CD14-positive monocyte (primary cell): ENCODE measurements around the gene IBA57. TPM values are rescaled to one million over a fixed set of nuclear protein-coding genes. Genes with fewer than 3 reads are reported as not detected.
A peak's percentile ranks its signal among the peaks of the same experiment; 100 is the strongest.

Source experiments
- DNase-seq, 3 donors: peaks; one replicate each; pipeline ENCODE4 v3.0.0-alpha.2; 2011 to 2022
- H2AFZ ChIP-seq: 2 replicates; pipeline ENCODE4 v1.6.0; 2012; ENCODE audit warnings: mild to moderate bottlenecking, low read depth, low read length, inconsistent platforms; ENCODE audit not compliant: insufficient read depth, poor library complexity, severe bottlenecking
- H3K27ac ChIP-seq, 2 donors: 1 replicate in 1 of 2; 2 replicates in 1 of 2; pipeline ENCODE4 v1.5.1; 2012 to 2013; ENCODE audit warnings: low read length in 2 of 2, control low read depth in 1 of 2, inconsistent platforms in 1 of 2, low read depth in 1 of 2, mild to moderate bottlenecking in 1 of 2
- H3K27me3 ChIP-seq, 2 donors: one replicate each; pipeline versions ENCODE4 v1.6.0 to v1.6.1; 2011 to 2013; ENCODE audit warnings: low read length in 2 of 2; ENCODE audit not compliant: control insufficient read depth in 2 of 2, insufficient read depth in 2 of 2
- H3K36me3 ChIP-seq, 2 donors: replicated peaks in 1 of 2; 1 replicate in 1 of 2; 2 replicates in 1 of 2; pipeline versions ENCODE4 v1.5.1 to v1.6.1; 2012 to 2013; ENCODE audit warnings: low read length in 2 of 2, control low read depth in 1 of 2, inconsistent platforms in 1 of 2, mild to moderate bottlenecking in 1 of 2; ENCODE audit not compliant: insufficient read depth in 2 of 2, control insufficient read depth in 1 of 2
- H3K4me1 ChIP-seq, 2 donors: 1 replicate in 1 of 2; 2 replicates in 1 of 2; pipeline versions ENCODE4 v1.5.1 to v1.6.1; 2012 to 2013; ENCODE audit warnings: low read length in 2 of 2, control low read depth in 1 of 2, inconsistent platforms in 1 of 2, mild to moderate bottlenecking in 1 of 2, moderate library complexity in 1 of 2; ENCODE audit not compliant: insufficient read depth in 2 of 2, control insufficient read depth in 1 of 2
- H3K4me2 ChIP-seq: replicated peaks from 2 replicates; pipeline ENCODE3; 2012; ENCODE audit warnings: low read length, moderate library complexity, mild to moderate bottlenecking; ENCODE audit not compliant: poor library complexity, severe bottlenecking; ENCODE audit errors: extremely low read depth
- H3K4me3 ChIP-seq, 3 experiments: fragments of 200-600 bp in 1 of 3; sonication (generic) in 1 of 3; replicated peaks in 1 of 3; 1 replicate in 2 of 3; 2 replicates in 1 of 3; pipeline ENCODE4 v1.5.1; 2011 to 2013; ENCODE audit warnings: low read length in 3 of 3, mild to moderate bottlenecking in 3 of 3, control low read depth in 2 of 3, low read depth in 2 of 3, inconsistent platforms in 1 of 3, moderate library complexity in 1 of 3
- H3K79me2 ChIP-seq: 2 replicates; pipeline ENCODE4 v1.6.0; 2012; ENCODE audit warnings: mild to moderate bottlenecking, control low read depth, inconsistent platforms, low read length, moderate library complexity; ENCODE audit not compliant: insufficient read depth
- H3K9ac ChIP-seq: 2 replicates; pipeline ENCODE4 v1.6.0; 2017; ENCODE audit warnings: low read length, mild to moderate bottlenecking; ENCODE audit not compliant: insufficient read depth, poor library complexity, severe bottlenecking
- H3K9me3 ChIP-seq, 2 donors: replicated peaks in 1 of 2; 1 replicate in 1 of 2; 2 replicates in 1 of 2; pipeline versions ENCODE4 v1.5.1 to v1.6.1; 2012 to 2013; ENCODE audit warnings: low read length in 2 of 2, control low read depth in 1 of 2; ENCODE audit not compliant: control insufficient read depth in 1 of 2, insufficient read depth in 1 of 2
- H4K20me1 ChIP-seq: 2 replicates; pipeline ENCODE4 v1.6.0; 2012; ENCODE audit warnings: mild to moderate bottlenecking, low read length, control low read depth, moderate library complexity; ENCODE audit not compliant: insufficient read depth
- H3K27ac Mint-ChIP-seq, 7 donors: one replicate each; pipeline ENCODE4 v1.8.0; 2020; ENCODE audit warnings: mild to moderate bottlenecking in 7 of 7, mixed read lengths in 7 of 7, moderate library complexity in 6 of 7, inconsistent platforms in 2 of 7
- H3K27me3 Mint-ChIP-seq, 3 donors: one replicate each; pipeline ENCODE4 v1.8.0; 2021 to 2022; ENCODE audit warnings: low read depth in 3 of 3, mild to moderate bottlenecking in 3 of 3, mixed read lengths in 3 of 3, moderate library complexity in 3 of 3, inconsistent platforms in 1 of 3
- H3K36me3 Mint-ChIP-seq, 2 donors: one replicate each; pipeline ENCODE4 v1.8.0; 2020; ENCODE audit warnings: mixed read lengths in 2 of 2, inconsistent platforms in 1 of 2, mild to moderate bottlenecking in 1 of 2
- H3K4me1 Mint-ChIP-seq: one replicate; pipeline ENCODE4 v1.8.0; 2020; ENCODE audit warnings: mild to moderate bottlenecking, mixed read lengths
- H3K4me3 Mint-ChIP-seq, 2 donors: one replicate each; pipeline ENCODE4 v1.8.0; 2020; ENCODE audit warnings: mild to moderate bottlenecking in 2 of 2, mixed read lengths in 2 of 2, moderate library complexity in 1 of 2
- H3K9me3 Mint-ChIP-seq, 7 donors: one replicate each; pipeline ENCODE4 v1.8.0; 2020 to 2022; ENCODE audit warnings: mixed read lengths in 7 of 7, mild to moderate bottlenecking in 6 of 7, moderate library complexity in 6 of 7, inconsistent platforms in 2 of 7
- WGBS: methylation state at CpG from one replicate; pipeline ENCODE4 v1.1.5; 2013; ENCODE audit warnings: missing lambda C conversion rate; ENCODE audit not compliant: insufficient coverage; 5-methylcytosine and 5-hydroxymethylcytosine counted together
- intact Hi-C, 2 donors: fragments of 100-400 bp; cut with micrococcal nuclease; formaldehyde crosslinking; loops; one replicate each; pipeline versions ENCODE4 v1.15.0 to v1.15.1; 2023
- polyA plus RNA-seq, 3 donors: library from polyadenylated mRNA; depleted of rRNA in 1 of 3; unstranded in 2 of 3; stranded (reverse) in 1 of 3; fragments of 300-500 nt in 2 of 3; fragments of >200 nt in 1 of 3; fragmentation: Illumina TruSeq in 2 of 3; gene quantifications; 1 replicate in 2 of 3; 2 replicates in 1 of 3; pipeline ENCODE4 v1.2.3, GENCODE V29; 2012 to 2021
- TF ChIP-seq, protein P1 (sequence below): fragments of 200-600 bp; IDR thresholded peaks from one replicate; pipeline ENCODE4 v1.8.0; 2022; ENCODE audit warnings: antibody characterized with exemption, mild to moderate bottlenecking

IBA57 gene
- polyA plus RNA-seq, 3 donors: 1.6 to 2.1 (median 1.7) TPM

DNA sequence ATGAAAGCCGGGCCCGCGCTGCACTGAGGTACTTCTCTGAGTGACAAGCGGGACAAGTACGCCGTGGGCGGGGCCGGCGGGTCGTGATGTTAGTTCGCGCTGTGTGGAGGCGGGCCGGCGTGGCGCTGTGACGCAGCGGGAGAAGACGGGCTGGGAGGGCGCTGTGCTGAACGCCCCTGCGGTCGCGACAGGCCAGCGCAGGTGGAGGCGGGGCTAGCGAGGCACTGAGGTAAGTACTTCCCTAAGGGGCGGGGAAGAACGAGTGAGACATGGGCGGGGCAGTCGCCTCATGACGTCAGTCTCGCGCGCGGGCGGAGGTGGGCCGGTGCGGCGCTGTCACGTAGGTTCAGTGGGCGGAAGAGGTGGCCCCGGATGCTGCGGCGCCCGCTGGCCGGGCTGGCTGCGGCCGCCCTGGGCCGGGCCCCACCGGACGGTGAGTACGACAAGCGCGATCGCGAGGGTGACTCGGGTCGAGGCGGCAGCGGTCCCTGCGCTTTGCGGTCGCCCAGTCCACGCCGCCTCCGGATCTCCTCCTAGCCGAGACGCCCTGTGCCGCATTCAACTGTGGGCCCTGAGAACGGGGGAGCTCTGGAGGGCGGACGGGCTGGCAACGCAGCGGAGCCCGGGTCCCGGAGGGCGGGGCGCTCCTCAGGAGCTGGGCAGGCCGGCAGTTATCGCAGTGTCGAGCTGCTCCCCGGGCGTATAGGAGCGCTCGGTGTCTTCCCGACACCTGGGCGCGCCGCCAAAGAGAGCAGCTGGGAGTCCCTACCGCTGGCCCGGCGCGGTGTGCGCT, 25.5 kb upstream of the IBA57 start, which contains the start of gene GUK1:
GUK1 (plus strand) TSS at position 349 of the 793 bp plus-strand sequence; CDS start at position 373, 24 bp downstream.
- no peaks in the 10 kb centered on the region for H3K27me3 ChIP-seq
- Mint-ChIP-seq H3K4me1 (peaks cover 53% of the 10 kb centered on the region), H3K27ac (peak within 1 kb of the TSS; percentile 96 to 99 (median 99)), H3K36me3 (peaks cover 4 to 18% of the 10 kb centered on the region in 2 donors), H3K27me3 (peaks cover 1 to 6% (median 2%) of the 10 kb centered on the region in 3 donors), H3K4me3 (peak within 1 kb of the TSS; percentile 93 to 94), H3K9me3 (no peaks in the 10 kb centered on the region)
- peak within 1 kb of the TSS; percentile 97 for H3K4me2 ChIP-seq
- H3K79me2 ChIP-seq: peaks cover 51% of the 10 kb centered on the region
- DNase-seq: peak; percentile 100
- no peaks in the 10 kb centered on the region for H3K9me3 ChIP-seq
- TF ChIP-seq, protein P1, sequence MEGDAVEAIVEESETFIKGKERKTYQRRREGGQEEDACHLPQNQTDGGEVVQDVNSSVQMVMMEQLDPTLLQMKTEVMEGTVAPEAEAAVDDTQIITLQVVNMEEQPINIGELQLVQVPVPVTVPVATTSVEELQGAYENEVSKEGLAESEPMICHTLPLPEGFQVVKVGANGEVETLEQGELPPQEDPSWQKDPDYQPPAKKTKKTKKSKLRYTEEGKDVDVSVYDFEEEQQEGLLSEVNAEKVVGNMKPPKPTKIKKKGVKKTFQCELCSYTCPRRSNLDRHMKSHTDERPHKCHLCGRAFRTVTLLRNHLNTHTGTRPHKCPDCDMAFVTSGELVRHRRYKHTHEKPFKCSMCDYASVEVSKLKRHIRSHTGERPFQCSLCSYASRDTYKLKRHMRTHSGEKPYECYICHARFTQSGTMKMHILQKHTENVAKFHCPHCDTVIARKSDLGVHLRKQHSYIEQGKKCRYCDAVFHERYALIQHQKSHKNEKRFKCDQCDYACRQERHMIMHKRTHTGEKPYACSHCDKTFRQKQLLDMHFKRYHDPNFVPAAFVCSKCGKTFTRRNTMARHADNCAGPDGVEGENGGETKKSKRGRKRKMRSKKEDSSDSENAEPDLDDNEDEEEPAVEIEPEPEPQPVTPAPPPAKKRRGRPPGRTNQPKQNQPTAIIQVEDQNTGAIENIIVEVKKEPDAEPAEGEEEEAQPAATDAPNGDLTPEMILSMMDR: no peak
- intact Hi-C loops: loop anchor here (1.0 to 10.0 kb wide), 8 partner anchors 25 to 345 kb away; partner anchors contain the start of genes MRPL55 (in 2 of the 2), TRIM11 (in 2 of the 2), IBA57 (in 1 of the 2) and RNF187 (in 1 of the 2)
- H2AFZ ChIP-seq: peak within 1 kb of the TSS; percentile 69
- H3K4me3 ChIP-seq: peak within 1 kb of the TSS; percentile 72 to 97 (median 76)
- peaks cover 48% of the 10 kb centered on the region for H4K20me1 ChIP-seq
- peaks cover under 1 to 4% of the 10 kb centered on the region in 2 donors for H3K36me3 ChIP-seq
- under 1% methylated on average over 95 of the region's 95 CpGs for WGBS
- peak within 1 kb of the TSS; percentile 90 to 92 for H3K27ac ChIP-seq
- H3K9ac ChIP-seq: peak within 1 kb of the TSS; percentile 96
- peaks cover 32 to 45% of the 10 kb centered on the region in 2 donors for H3K4me1 ChIP-seq

- 10% methylated on average over 25 of the region's 25 CpGs for WGBS
- Histone ChIP-seq H3K36me3 (peaks cover 4 to 7% of the 10 kb centered on the region in 2 donors), H3K79me2 (peaks cover 57% of the 10 kb centered on the region), H2AFZ (peak overlapping the region; percentile 37), H3K27me3 (no peaks in the 10 kb centered on the region), H3K4me3 (peak overlapping the region; percentile 72 to 97 (median 76)), H3K9ac (peak overlapping the region; percentile 96), H4K20me1 (peaks cover 55% of the 10 kb centered on the region), H3K4me1 (peaks cover 31 to 43% of the 10 kb centered on the region in 2 donors), H3K27ac (peak overlapping the region; percentile 90 to 92), H3K9me3 (no peaks in the 10 kb centered on the region), H3K4me2 (peak overlapping the region; percentile 97)
- H3K4me1 Mint-ChIP-seq: peaks cover 49% of the 10 kb centered on the region
- intact Hi-C loops: loop anchor here (1.0 to 5.0 kb wide), 3 partner anchors 24 to 33 kb away; partner anchors contain the start of genes IBA57 (in 1 of the 2) and MRPL55 (in 1 of the 2)
- H3K27ac Mint-ChIP-seq: peak overlapping the region; percentile 85 to 99 (median 98)
- DNase-seq: no peak
- peak overlapping the region; percentile 93 to 94 for H3K4me3 Mint-ChIP-seq
- H3K9me3 Mint-ChIP-seq: no peaks in the 10 kb centered on the region
- TF ChIP-seq, protein P1: no peak
- peaks cover 6 to 24% of the 10 kb centered on the region in 2 donors for H3K36me3 Mint-ChIP-seq
- peaks cover 1 to 7% (median 2%) of the 10 kb centered on the region in 3 donors for H3K27me3 Mint-ChIP-seq
These were observed 24.8 kb upstream of the IBA57 start for GRCh38 chr1:228140724-228141225.
